HCT116 (cell line): ENCODE results near the gene MCC.

ENCODE experiments used
- POLR2A ChIP-seq: IDR thresholded peaks from 2 replicates; pipeline ENCODE4 v1.7.0; 2011; ENCODE audit warnings: borderline replicate concordance; ENCODE audit not compliant: insufficient read depth, insufficient read length; ENCODE audit errors: extremely low read depth
- POLR2AphosphoS5 ChIP-seq: IDR thresholded peaks from 2 replicates; pipeline ENCODE4 v1.6.1; 2011; ENCODE audit warnings: mild to moderate bottlenecking, low read depth, low read length, moderate library complexity
- REST ChIP-seq: IDR thresholded peaks from 2 replicates; pipeline ENCODE4 v1.6.1; 2012; ENCODE audit warnings: low read depth
- SIN3A ChIP-seq: IDR thresholded peaks from 2 replicates; pipeline ENCODE4 v1.6.1; 2012; ENCODE audit warnings: low read depth
- YY1 ChIP-seq: IDR thresholded peaks from 2 replicates; pipeline ENCODE4 v1.6.1; 2011; ENCODE audit warnings: low read length, low read depth, moderate library complexity, mild to moderate bottlenecking; ENCODE audit not compliant: insufficient replicate concordance; ENCODE audit errors: extremely low read depth
- TF ChIP-seq, protein P1 (sequence below), 3 experiments: fragments of 200-600 bp in 1 of 3; sonication (generic) in 1 of 3; IDR thresholded peaks in 2 of 3; conservative IDR thresholded peaks in 1 of 3; 2 replicates each; pipeline ENCODE4 v1.5.1; 2012 to 2017; ENCODE audit warnings: low read depth in 2 of 3, low read length in 2 of 3, antibody characterized with exemption in 1 of 3, borderline replicate concordance in 1 of 3, control low read depth in 1 of 3, mild to moderate bottlenecking in 1 of 3, mixed read lengths in 1 of 3, mixed run types in 1 of 3, moderate library complexity in 1 of 3; ENCODE audit not compliant: insufficient read depth in 1 of 3
- TF ChIP-seq, protein P2 (sequence below): IDR thresholded peaks from 2 replicates; pipeline ENCODE4 v1.6.1; 2011; ENCODE audit warnings: mild to moderate bottlenecking, low read length, moderate library complexity; ENCODE audit not compliant: insufficient replicate concordance; ENCODE audit errors: extremely low read depth
- TF ChIP-seq, protein P3 (sequence below): IDR thresholded peaks from 2 replicates; pipeline ENCODE4 v1.6.1; 2012

GRCh38 chr5:113225259-113225658 lies 263.0 kb downstream of the MCC start:
- TF ChIP-seq, protein P1, sequence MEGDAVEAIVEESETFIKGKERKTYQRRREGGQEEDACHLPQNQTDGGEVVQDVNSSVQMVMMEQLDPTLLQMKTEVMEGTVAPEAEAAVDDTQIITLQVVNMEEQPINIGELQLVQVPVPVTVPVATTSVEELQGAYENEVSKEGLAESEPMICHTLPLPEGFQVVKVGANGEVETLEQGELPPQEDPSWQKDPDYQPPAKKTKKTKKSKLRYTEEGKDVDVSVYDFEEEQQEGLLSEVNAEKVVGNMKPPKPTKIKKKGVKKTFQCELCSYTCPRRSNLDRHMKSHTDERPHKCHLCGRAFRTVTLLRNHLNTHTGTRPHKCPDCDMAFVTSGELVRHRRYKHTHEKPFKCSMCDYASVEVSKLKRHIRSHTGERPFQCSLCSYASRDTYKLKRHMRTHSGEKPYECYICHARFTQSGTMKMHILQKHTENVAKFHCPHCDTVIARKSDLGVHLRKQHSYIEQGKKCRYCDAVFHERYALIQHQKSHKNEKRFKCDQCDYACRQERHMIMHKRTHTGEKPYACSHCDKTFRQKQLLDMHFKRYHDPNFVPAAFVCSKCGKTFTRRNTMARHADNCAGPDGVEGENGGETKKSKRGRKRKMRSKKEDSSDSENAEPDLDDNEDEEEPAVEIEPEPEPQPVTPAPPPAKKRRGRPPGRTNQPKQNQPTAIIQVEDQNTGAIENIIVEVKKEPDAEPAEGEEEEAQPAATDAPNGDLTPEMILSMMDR (IDR thresholded peaks at IDR 0.05 in 2 of 3, conservative IDR thresholded peaks at IDR 0.05 in 1 of 3; ENCODE audit: borderline replicate concordance in 1 of 3, insufficient read depth in 1 of 3, low read depth in 2 of 3, low read length in 2 of 3) = no peak
- no peak for TF ChIP-seq SIN3A
- TF ChIP-seq, protein P2, sequence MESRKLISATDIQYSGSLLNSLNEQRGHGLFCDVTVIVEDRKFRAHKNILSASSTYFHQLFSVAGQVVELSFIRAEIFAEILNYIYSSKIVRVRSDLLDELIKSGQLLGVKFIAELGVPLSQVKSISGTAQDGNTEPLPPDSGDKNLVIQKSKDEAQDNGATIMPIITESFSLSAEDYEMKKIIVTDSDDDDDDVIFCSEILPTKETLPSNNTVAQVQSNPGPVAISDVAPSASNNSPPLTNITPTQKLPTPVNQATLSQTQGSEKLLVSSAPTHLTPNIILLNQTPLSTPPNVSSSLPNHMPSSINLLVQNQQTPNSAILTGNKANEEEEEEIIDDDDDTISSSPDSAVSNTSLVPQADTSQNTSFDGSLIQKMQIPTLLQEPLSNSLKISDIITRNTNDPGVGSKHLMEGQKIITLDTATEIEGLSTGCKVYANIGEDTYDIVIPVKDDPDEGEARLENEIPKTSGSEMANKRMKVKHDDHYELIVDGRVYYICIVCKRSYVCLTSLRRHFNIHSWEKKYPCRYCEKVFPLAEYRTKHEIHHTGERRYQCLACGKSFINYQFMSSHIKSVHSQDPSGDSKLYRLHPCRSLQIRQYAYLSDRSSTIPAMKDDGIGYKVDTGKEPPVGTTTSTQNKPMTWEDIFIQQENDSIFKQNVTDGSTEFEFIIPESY = no peak
- no peak for TF ChIP-seq POLR2AphosphoS5
- TF ChIP-seq POLR2A = no peak
- no peak for TF ChIP-seq YY1
- TF ChIP-seq, protein P3, sequence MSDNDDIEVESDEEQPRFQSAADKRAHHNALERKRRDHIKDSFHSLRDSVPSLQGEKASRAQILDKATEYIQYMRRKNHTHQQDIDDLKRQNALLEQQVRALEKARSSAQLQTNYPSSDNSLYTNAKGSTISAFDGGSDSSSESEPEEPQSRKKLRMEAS = no peak
- no peak for TF ChIP-seq REST
